AG20443 (cell line): Measurements from ENCODE around the gene PHKA2.

ENCODE experiments used
- DNase-seq: peaks from one replicate; pipeline ENCODE4 v3.0.0; 2012; ENCODE audit warnings: low spot score, mixed read lengths

Gene PHKA2

DNA sequence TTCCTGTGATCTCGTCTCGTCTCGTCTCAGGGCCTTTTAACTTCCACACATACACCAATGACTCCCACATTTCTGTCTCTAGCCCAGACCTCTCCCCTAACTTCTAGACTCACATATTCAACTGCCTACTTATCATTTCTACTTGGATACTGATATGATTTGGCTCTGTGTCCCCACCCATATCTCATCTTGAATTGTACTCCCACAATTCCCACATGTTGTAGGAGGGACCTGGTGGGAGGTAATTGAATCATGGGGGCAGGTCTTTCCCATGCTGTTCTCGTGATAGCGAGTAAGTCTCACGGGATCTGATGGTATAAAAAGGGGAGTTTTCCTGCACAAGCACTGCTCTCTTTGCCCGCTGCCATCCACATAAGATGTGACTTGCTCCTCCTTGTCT is 8.9 kb downstream of the PHKA2 start:
- no peak for DNase-seq

DNA sequence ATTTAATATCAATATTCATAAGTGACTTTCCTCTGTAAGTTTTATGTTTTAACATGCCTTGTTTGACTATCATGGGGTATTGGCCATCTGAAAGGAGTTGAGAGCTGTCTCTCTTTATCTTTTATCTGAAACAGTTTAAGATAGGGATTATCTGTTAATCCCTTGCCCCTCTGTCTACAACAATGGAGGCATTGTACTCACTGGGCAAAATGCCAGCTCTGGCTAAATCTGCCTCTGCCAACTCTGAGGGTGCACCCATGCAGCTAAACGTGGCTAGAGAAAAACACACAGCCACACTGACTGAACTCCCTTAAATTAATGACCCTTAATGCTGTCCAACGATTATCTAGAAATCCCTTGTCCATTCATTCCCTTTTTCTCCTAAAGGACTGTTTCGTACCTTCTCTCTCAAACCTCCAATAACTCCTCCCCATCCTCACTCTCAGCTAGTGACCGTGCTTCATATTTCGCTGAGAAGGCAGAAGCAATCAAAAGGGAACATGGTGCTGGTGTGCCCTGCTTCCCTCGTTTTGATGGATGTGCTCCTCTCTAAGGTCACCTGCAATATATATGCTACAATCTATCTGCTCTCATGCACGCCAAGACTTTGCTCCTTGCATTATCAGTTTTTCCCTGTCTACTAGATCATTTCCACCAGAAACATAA is 10.3 kb downstream of the PHKA2 start:
- DNase-seq: no peak

- DNase-seq: no peak
Observed at GRCh38 chrX:18971506-18971905, 12.4 kb downstream of the PHKA2 start.

- no peak for DNase-seq
Observed at GRCh38 chrX:18970465-18970864, 13.4 kb downstream of the PHKA2 start.

DNA sequence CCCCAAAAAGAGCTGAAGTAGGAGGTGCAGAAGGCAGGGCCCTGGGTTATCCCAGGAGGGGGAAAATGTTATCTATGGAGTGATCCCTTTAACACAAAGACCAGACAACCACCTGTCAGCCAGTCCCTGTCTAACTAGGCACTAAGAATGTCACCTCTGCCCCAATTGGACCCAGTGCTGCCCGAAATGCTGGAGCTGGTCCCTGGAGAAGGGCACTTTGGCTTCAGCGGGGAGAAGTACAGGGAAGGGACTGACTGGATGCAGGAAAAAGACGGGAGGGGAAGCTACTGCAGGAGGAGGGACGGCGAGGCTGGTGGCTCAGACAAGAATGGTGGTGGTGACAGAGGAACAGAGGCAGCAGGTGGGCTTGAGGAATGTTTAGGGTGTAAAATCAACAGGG is 17.3 kb downstream of the PHKA2 start:
- no peak for DNase-seq

GRCh38 chrX:18964901-18965300 is 19.0 kb downstream of the PHKA2 start:
- DNase-seq: no peak

- DNase-seq: no peak
Observed at GRCh38 chrX:18964026-18964425, 19.9 kb downstream of the PHKA2 start.

DNA sequence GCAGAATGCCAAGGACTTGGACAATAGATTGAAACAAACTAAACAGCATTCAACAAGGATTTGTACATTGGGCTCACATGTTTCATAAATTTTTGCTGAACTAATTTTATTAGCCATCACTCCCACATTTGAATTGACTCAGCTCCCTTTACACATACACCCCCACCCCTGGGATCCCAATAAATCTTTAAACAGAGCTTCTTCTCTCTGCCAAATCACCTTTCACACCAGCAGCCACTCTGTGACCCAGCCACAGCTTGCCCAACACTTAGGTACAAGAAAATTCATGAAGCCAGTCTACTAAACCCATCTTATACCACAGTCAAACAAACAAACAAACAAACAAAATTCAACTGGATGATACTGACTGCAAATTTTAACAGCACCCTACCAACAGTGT is 21.6 kb downstream of the PHKA2 start:
- DNase-seq: no peak

DNA sequence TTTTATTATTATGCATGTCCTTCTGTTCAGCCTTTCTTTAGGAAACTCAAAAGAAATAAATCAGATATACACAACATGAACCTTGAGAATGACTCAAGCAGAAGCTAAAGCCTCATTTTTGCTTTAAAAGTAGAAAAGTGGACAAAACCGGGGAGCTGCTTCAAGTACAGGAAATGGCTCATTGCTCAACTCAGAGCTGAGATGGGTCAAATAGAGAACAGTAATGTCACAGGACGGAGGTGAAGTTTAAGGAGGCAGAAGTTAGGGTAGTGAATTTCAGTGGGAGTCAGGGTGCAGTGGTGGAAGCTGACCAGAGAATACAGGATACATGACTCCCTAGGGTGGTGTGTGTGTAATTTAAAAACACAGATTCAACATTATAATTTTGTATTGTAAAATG is 22.2 kb downstream of the PHKA2 start:
- DNase-seq: peak; percentile 15

DNA sequence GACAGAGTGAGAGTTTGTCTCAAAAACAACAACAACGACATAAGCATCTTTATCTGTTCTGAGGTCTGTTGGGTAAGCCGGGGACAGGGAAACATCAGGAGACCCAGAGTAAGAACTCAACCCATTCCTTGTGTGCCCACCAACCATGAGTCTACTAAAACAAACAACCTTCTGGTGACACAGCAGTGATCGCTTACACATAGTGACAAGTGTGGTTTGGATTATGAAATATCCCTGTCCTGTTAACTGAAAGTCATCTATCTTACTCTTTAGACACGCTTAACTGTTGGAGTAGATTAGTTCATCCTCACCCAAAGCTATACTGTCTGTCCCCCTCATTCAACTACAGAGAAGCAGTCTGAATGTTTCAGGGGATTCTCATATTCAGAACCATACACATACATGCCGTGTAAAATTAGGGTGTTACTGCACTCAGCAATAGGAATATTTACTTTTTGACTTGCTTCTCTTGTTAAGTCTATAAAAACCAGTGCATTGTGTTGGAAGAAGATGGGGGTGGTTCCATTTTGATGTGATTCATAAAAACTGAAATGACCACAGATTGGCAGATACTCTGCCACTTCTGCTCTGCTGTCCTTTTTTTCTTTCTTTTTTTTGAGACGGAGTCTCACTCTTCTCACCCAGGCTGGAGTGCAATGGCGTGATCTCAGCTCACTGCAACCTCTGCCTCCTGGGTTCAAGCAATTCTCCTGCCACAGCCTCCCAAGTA is 27.4 kb downstream of the PHKA2 start:
- DNase-seq: no peak

- DNase-seq: no peak
Observed at GRCh38 chrX:18955676-18956075, 28.2 kb downstream of the PHKA2 start.

DNA sequence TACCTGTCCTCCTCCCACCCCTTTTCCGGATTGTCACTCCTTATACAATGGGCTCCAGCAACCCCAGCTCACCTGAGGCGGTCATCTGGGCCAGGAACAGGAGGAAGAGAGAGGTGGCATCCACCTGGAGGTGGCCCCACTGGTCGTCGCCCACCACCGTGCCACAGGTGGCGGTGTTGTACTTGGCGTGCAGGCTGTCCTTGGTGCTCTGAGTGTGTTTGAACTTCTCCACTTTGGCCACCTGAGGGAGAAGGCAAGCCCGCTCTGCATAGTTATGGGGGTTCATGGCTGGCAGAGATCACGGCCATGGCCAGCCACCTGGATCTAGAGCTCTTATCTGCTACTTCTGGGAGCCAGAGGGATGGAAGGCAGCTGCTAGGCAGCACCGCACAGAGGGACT is 32.9 kb downstream of the PHKA2 start:
- DNase-seq: no peak

DNA sequence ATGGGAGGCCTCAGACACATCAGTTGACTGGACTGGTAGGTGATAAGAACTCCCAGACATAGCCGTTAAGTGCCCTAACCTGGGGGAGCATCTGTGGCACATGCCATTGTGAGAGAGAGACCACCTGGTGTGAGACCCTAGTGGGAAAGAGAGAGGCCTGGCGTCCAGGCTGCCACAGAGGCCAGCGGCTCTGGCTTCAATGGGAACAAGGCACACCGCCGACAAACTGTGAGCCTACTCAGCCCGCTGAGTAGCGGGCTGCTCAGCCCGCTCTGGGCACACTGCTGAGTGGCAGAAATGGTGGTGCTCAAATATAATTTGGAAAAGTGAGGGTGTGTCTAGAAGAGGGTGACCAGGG is 34.0 kb downstream of the PHKA2 start:
- no peak for DNase-seq

GRCh38 chrX:18949291-18949943 is 34.5 kb downstream of the PHKA2 start:
- DNase-seq: no peak

DNA sequence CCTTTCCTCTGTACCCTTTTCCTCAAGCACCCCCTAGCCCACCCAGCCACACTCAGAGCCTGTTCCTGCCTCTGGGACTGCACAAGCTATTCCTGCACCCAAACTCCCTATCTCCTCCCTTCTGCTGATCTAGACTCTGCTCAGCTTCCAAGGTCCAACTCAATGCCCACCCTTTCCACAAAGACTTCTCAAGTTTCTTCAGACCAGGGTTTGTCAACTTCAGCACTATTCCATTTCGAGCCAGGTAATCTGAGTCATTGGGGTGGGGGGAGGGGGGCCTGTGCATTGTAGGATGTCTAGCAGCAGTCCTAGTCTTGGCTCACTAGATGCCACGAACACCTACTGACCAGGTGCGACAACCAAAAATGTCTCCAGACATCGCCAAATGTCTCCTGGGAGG is 37.3 kb downstream of the PHKA2 start:
- no peak for DNase-seq

DNA sequence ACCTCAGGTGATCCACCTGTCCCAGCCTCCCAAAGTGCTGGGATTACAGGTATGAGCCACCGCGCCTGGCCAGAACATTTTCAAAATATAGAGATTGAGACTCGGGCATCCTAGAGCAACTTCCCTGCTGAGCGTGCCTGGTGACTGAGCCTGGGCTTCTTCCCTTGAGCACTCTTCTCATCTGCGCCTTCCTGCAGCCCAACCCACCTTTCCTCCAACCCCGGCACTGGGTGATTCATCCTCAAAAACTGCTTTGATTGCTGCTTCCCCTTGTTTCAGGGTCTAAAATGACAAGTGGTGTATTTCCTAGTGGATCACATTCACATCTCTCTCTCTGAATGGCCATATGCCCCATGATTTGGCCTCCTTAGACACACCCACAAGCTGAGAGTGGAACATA is 37.8 kb downstream of the PHKA2 start:
- DNase-seq: no peak

GRCh38 chrX:18945483-18945882 is 38.4 kb downstream of the PHKA2 start:
- no peak for DNase-seq

GRCh38 chrX:18944482-18944881 is 39.4 kb downstream of the PHKA2 start:
- no peak for DNase-seq

- DNase-seq: no peak
Observed at GRCh38 chrX:18941896-18942295, 42.0 kb downstream of the PHKA2 start.

DNA sequence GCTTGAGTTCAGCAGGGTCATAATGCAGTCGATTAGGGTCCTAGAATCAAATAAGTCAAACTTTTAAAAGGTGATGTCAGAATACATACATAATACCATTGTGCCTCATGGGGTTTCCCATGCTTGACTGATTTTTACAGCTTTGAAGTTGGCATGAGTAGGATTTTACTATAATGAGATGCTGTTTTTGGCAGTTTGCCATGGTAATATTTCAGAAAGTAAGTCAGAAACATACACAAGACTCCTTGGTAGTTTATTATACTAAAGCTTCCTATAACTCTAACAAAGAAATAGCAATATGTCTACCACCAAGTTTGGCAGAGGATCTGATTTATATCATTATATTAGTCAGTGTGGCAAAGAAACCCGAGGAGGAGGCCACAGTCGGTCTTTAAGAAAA is 45.2 kb downstream of the PHKA2 start:
- no peak for DNase-seq

DNA sequence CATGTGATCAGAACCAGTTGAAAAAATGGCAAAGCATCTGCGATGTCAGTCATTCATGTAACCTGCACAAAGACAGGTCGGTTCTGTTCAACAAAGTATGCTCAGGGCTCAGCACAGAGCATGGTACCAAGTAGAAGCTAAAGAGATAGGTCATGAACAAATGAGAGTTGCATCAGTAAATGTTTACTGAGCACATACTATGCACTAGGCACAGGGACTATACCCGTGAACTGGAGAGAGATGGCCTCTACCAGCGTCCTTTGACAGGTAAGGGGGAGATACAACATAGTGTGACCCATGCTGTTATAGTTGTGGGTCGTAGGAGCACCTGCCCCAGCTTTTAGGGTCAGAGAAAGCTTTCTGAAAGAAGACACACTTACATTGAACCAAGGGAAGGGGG is 46.7 kb downstream of the PHKA2 start:
- DNase-seq: no peak

DNA sequence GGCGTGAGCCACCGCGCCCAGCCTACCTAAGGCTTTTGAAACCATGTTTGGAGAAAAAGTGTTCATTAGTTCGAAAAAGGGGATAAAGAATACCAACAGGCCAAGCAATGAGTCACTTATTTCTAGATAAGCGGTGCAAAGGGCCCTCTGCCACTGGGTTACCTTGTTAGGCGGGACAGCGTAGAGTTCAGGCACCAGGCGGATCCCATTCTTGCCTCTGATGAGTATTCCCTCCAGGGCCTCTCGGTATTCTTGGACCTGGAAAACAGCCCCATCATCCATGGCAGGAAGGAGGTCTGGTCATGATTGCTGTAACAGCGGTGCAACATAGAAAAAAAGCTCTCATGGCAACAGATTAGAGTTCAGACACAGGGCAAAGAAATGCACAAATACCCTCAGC is 48.0 kb downstream of the PHKA2 start:
- DNase-seq: no peak

DNA sequence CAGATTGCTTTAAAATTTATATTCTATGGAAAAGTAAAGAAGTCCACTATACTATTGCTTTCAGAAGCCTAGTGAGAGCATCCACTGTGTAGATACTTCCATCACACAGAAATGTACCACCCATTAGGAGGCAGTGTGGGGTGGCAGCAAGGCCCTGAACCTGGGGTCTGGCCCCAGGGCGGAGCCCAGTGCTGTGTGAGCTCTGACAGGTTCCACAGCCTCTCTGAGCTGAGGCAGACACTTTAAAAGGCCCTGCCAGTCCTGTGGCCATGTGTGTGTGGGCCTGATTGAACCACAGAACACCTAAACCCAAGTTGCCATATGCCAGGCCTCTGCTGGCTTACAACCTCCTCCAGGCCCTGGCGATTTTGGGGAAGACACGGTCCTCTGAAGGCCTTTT is 49.2 kb downstream of the PHKA2 start:
- no peak for DNase-seq

- DNase-seq: no peak
Observed at GRCh38 chrX:18933617-18934016, 50.3 kb downstream of the PHKA2 start.
